ENCODE results near the gene ADAM23. TPM values are rescaled to one million over a fixed set of nuclear protein-coding genes. Genes with fewer than 3 reads are reported as not detected.
A peak's percentile ranks its signal among the peaks of the same experiment; 100 is the strongest.
"Not testable (repeated sequence)": the region's sequence is repeated elsewhere in the genome, so short reads cannot be mapped to it uniquely, and the experiment has no call there.

ADAM23 gene, protein sequence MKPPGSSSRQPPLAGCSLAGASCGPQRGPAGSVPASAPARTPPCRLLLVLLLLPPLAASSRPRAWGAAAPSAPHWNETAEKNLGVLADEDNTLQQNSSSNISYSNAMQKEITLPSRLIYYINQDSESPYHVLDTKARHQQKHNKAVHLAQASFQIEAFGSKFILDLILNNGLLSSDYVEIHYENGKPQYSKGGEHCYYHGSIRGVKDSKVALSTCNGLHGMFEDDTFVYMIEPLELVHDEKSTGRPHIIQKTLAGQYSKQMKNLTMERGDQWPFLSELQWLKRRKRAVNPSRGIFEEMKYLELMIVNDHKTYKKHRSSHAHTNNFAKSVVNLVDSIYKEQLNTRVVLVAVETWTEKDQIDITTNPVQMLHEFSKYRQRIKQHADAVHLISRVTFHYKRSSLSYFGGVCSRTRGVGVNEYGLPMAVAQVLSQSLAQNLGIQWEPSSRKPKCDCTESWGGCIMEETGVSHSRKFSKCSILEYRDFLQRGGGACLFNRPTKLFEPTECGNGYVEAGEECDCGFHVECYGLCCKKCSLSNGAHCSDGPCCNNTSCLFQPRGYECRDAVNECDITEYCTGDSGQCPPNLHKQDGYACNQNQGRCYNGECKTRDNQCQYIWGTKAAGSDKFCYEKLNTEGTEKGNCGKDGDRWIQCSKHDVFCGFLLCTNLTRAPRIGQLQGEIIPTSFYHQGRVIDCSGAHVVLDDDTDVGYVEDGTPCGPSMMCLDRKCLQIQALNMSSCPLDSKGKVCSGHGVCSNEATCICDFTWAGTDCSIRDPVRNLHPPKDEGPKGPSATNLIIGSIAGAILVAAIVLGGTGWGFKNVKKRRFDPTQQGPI
- total RNA-seq (2.0 and 2.8 TPM in 2 replicates), polyA plus RNA-seq (2.7 and 3.3 TPM in 2 replicates)

DNA sequence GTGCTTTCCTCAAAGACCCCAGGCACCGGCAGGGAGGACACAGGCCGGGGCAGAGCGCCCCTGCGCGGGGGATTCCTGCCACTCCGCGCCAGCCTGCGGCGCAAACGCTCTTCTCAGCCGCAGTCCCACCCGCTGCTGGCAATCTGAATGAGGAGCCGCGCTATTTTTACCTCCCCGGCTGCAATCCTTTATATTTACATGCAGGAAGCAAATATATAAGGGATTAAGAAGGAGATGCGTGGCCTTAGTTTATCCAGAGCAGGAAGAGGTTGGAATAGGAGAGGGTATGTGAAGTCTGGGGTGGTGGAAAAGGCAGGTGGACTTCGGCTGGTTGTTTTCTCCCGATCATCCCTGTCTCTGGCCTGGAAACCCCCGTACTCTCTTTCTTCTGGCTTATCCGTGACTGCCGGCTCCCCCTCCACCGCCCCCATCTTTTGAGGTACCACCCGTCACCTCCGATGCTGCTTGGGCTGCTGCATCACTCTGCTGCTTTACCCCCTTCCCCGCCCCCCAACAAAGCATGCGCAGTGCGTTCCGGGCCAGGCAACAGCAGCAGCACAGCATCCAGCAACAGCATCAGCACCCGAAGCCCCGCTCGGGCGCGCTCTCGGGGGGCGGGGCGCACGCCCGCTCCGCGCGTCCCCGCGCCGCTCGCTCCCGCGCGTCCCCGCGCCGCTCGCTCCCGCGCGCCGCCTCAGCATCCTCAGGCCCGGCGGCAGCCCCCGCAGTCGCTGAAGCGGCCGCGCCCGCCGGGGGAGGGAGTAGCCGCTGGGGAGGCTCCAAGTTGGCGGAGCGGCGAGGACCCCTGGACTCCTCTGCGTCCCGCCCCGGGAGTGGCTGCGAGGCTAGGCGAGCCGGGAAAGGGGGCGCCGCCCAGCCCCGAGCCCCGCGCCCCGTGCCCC is at the start of gene ADAM23:
ADAM23 (plus strand) TSS at position 700 of the 902 bp plus-strand sequence. CDS start 335 bp downstream, outside the sequence.
- Histone ChIP-seq H3K79me2 (no peaks in the 10 kb centered on the region), H2AFZ (peak within 1 kb of the TSS; percentile 93), H3K4me3 (peak within 1 kb of the TSS; percentile 72), H3K4me2 (peak within 1 kb of the TSS; percentile 97), H3K27ac (no peak within 1 kb of the TSS), H4K20me1 (ENCODE audit: insufficient read depth, poor library complexity, severe bottlenecking) (no peaks in the 10 kb centered on the region), H3K4me1 (ENCODE audit: insufficient read depth) (peaks cover 6% of the 10 kb centered on the region), H3K27me3 (peaks cover 68% of the 10 kb centered on the region), H3K9me2 (replicated peaks; ENCODE audit: insufficient read depth) (no peaks in the 10 kb centered on the region), H3K9me3 (ENCODE audit: low read depth) (no peaks in the 10 kb centered on the region), H3K36me3 (replicated peaks; ENCODE audit: insufficient read depth, low read depth) (no peaks in the 10 kb centered on the region)
- TF ChIP-seq, protein P1, sequence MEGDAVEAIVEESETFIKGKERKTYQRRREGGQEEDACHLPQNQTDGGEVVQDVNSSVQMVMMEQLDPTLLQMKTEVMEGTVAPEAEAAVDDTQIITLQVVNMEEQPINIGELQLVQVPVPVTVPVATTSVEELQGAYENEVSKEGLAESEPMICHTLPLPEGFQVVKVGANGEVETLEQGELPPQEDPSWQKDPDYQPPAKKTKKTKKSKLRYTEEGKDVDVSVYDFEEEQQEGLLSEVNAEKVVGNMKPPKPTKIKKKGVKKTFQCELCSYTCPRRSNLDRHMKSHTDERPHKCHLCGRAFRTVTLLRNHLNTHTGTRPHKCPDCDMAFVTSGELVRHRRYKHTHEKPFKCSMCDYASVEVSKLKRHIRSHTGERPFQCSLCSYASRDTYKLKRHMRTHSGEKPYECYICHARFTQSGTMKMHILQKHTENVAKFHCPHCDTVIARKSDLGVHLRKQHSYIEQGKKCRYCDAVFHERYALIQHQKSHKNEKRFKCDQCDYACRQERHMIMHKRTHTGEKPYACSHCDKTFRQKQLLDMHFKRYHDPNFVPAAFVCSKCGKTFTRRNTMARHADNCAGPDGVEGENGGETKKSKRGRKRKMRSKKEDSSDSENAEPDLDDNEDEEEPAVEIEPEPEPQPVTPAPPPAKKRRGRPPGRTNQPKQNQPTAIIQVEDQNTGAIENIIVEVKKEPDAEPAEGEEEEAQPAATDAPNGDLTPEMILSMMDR (IDR thresholded peaks at IDR 0.05; ENCODE audit: poor library complexity): peak; percentile 29
- TF ChIP-seq EZH2phosphoT487 (IDR thresholded peaks at IDR 0.05; ENCODE audit: low read depth, severe bottlenecking, unreplicated experiment): no peak
- peak; percentile 57 for TF ChIP-seq EZH2 (IDR thresholded peaks at IDR 0.05; ENCODE audit: borderline replicate concordance)
- DNase-seq (ENCODE audit: low spot score): peak; percentile 76
- WGBS (ENCODE audit: low lambda C conversion rate, missing lambda C conversion rate): 2% methylated on average over 47 of the region's 81 CpGs

DNA sequence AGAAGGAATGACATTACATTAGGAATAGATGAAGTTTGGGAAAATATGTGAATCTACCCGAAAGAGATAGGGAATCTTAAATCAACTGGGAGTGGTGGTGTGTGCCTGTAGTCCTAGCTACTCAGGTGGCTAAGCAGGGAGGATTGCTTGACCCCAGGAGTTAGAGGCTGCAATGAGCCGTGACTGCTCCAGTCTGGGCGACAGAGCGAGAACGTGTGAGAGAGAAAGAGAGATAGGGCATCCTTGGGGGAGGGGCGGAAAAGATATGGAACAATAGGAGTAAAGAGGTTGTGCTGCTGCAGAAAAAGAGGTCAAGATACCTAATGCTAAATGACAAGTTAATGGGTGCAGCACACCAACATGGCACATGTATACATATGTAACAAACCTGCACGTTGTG is 47.1 kb upstream of the ADAM23 start:
- H3K27me3 ChIP-seq: no peaks in the 10 kb centered on the region
- no peak overlapping the region for H2AFZ ChIP-seq
- no peaks in the 10 kb centered on the region for H4K20me1 ChIP-seq (ENCODE audit: insufficient read depth, poor library complexity, severe bottlenecking)
- H3K9me2 ChIP-seq (replicated peaks; ENCODE audit: insufficient read depth): no peaks in the 10 kb centered on the region
- TF ChIP-seq, protein P1 (IDR thresholded peaks at IDR 0.05; ENCODE audit: poor library complexity): no peak
- no peak for TF ChIP-seq EZH2phosphoT487 (IDR thresholded peaks at IDR 0.05; ENCODE audit: low read depth, severe bottlenecking, unreplicated experiment)
- TF ChIP-seq EZH2 (IDR thresholded peaks at IDR 0.05; ENCODE audit: borderline replicate concordance): no peak
- H3K4me3 ChIP-seq: no peak overlapping the region
- H3K4me1 ChIP-seq (ENCODE audit: insufficient read depth): no peaks in the 10 kb centered on the region
- 71% methylated on average over 7 of the region's 7 CpGs for WGBS (ENCODE audit: low lambda C conversion rate, missing lambda C conversion rate)
- no peak overlapping the region for H3K27ac ChIP-seq
- H3K9me3 ChIP-seq (ENCODE audit: low read depth): no peaks in the 10 kb centered on the region
- no peak overlapping the region for H3K4me2 ChIP-seq
- no peaks in the 10 kb centered on the region for H3K79me2 ChIP-seq
- H3K36me3 ChIP-seq (replicated peaks; ENCODE audit: insufficient read depth, low read depth): no peaks in the 10 kb centered on the region
- no peak for DNase-seq (ENCODE audit: low spot score)

DNA sequence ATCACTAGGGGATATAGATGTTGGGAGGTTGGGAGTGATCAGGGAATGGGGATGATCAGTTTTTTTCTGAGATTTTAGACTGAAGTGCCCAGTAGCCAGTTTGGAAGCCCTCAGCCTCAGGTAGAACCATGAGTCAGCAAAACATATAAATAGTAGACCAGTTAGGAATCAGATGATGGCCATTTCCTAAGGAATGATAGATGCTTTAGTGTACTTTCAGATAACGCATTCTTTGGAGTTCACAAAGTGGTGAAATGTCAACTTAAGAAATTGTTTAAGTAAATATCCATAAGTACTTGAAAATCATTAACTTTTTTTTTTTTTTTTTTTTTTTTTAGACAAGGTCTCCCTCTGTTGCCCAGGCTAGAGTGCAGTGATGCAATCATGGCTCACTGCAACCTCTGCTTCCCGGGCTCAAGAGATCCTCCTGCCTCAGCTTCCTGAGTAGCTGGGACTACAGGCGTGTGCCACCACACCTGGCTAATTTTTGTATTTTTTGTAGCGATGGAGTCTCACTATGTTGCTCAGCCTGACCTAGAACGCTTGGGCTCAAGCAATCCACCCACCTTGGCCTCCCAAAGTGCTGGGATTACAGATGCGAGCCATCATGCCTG is 40.3 kb upstream of the ADAM23 start:
- H3K9me3 ChIP-seq (ENCODE audit: low read depth); H3K4me3 ChIP-seq; H3K4me1 ChIP-seq (ENCODE audit: insufficient read depth); H2AFZ ChIP-seq; H3K9me2 ChIP-seq (replicated peaks; ENCODE audit: insufficient read depth); H3K27ac ChIP-seq; H3K27me3 ChIP-seq; H3K36me3 ChIP-seq (replicated peaks; ENCODE audit: insufficient read depth, low read depth); H3K79me2 ChIP-seq; H3K4me2 ChIP-seq; H4K20me1 ChIP-seq (ENCODE audit: insufficient read depth, poor library complexity, severe bottlenecking): not testable (repeated sequence)
- peak; percentile 23 for DNase-seq (ENCODE audit: low spot score)
- 83% methylated on average over 6 of the region's 6 CpGs for WGBS (ENCODE audit: low lambda C conversion rate, missing lambda C conversion rate)
